GM18511 (cell line): Measurements from ENCODE around the gene HHAT.

Experiments
- ATAC-seq: cut with Tn5 transposase; IDR thresholded peaks from one replicate; pipeline ENCODE4 v1.9.1; 2021; ENCODE audit warnings: mild to moderate bottlenecking, moderate library complexity; ENCODE audit not compliant: unreplicated experiment

The HHAT gene

GRCh38 chr1:210586771-210587170, 258.1 kb downstream of the HHAT start:
- no peak for ATAC-seq

GRCh38 chr1:210587566-210587965, 258.9 kb downstream of the HHAT start:
- no peak for ATAC-seq

GRCh38 chr1:210588357-210588756, 259.7 kb downstream of the HHAT start:
- no peak for ATAC-seq

- no peak for ATAC-seq
Measured at GRCh38 chr1:210588946-210589345, 260.2 kb downstream of the HHAT start.

- no peak for ATAC-seq
Measured at GRCh38 chr1:210591214-210591613, 262.5 kb downstream of the HHAT start.

GRCh38 chr1:210594605-210595004, 265.9 kb downstream of the HHAT start:
- no peak for ATAC-seq

GRCh38 chr1:210596641-210597040, 267.9 kb downstream of the HHAT start:
- ATAC-seq: no peak

GRCh38 chr1:210597555-210598134, 268.9 kb downstream of the HHAT start:
- ATAC-seq: peak; percentile 88

GRCh38 chr1:210598135-210598652, 269.5 kb downstream of the HHAT start:
- ATAC-seq: peak; percentile 31

- ATAC-seq: no peak
Measured at GRCh38 chr1:210600421-210601159, 271.9 kb downstream of the HHAT start.

GRCh38 chr1:210603123-210603522, 274.4 kb downstream of the HHAT start:
- no peak for ATAC-seq

- ATAC-seq: no peak
Measured at GRCh38 chr1:210605099-210605498, 276.4 kb downstream of the HHAT start.

GRCh38 chr1:210607361-210607760, 278.7 kb downstream of the HHAT start:
- no peak for ATAC-seq

- ATAC-seq: no peak
Measured at GRCh38 chr1:210608767-210609166, 280.1 kb downstream of the HHAT start.

- ATAC-seq: no peak
Measured at GRCh38 chr1:210616356-210616755, 287.7 kb downstream of the HHAT start.

- no peak for ATAC-seq
Measured at GRCh38 chr1:210617293-210617692, 288.6 kb downstream of the HHAT start.

GRCh38 chr1:210618369-210618768, 289.7 kb downstream of the HHAT start:
- ATAC-seq: no peak

GRCh38 chr1:210620867-210621488, 292.3 kb downstream of the HHAT start:
- ATAC-seq: no peak

- no peak for ATAC-seq
Measured at GRCh38 chr1:210621712-210622111, 293.0 kb downstream of the HHAT start.

GRCh38 chr1:210624722-210625121, 296.0 kb downstream of the HHAT start:
- ATAC-seq: no peak

GRCh38 chr1:210625715-210626114, 297.0 kb downstream of the HHAT start:
- no peak for ATAC-seq

GRCh38 chr1:210626341-210626740, 297.6 kb downstream of the HHAT start:
- ATAC-seq: no peak
